Ectodermal cell (in vitro differentiated cells): Measurements from ENCODE around the gene CSTF1.

Experiments used
- H3K27ac ChIP-seq: 2 replicates; pipeline ENCODE4 v1.7.0; 2013; ENCODE audit warnings: mild to moderate bottlenecking, low read depth, low read length; ENCODE audit not compliant: insufficient read depth, poor library complexity, severe bottlenecking
- H3K27me3 ChIP-seq: 2 replicates; pipeline ENCODE4 v1.7.0; 2013; ENCODE audit warnings: mild to moderate bottlenecking, low read length; ENCODE audit not compliant: insufficient read depth, control insufficient read depth, poor library complexity, severe bottlenecking
- H3K36me3 ChIP-seq: one replicate; pipeline ENCODE4 v1.7.0; 2013; ENCODE audit warnings: low read length; ENCODE audit not compliant: control insufficient read depth, insufficient read depth
- H3K4me1 ChIP-seq: one replicate; pipeline ENCODE4 v1.7.0; 2013; ENCODE audit warnings: low read length; ENCODE audit not compliant: control insufficient read depth, insufficient read depth
- H3K4me3 ChIP-seq: 2 replicates; pipeline ENCODE4 v1.7.0; 2013; ENCODE audit warnings: low read depth, low read length, control low read depth; ENCODE audit not compliant: insufficient read depth
- H3K9me3 ChIP-seq: 2 replicates; pipeline ENCODE4 v1.7.0; 2013; ENCODE audit warnings: mild to moderate bottlenecking, low read length, moderate library complexity; ENCODE audit not compliant: control insufficient read depth
- WGBS, 2 experiments: methylation state at CpG; one replicate each; pipeline ENCODE4 v1.1.7; 2013; ENCODE audit warnings: missing lambda C conversion rate in 2 of 2; 5-methylcytosine and 5-hydroxymethylcytosine counted together

The CSTF1 gene

GRCh38 chr20:56368351-56369134, 23.9 kb upstream of the CSTF1 start:
- WGBS, 2 experiments: 88 to 94% methylated on average over 5 to 6 of the region's 6 CpGs
- Histone ChIP-seq H3K27me3 (no peaks in the 10 kb centered on the region), H3K4me3 (no peak overlapping the region)

GRCh38 chr20:56369179-56369578, 23.3 kb upstream of the CSTF1 start:
- 90 to 95% methylated on average over 1 to 2 of the region's 4 CpGs for WGBS, 2 experiments
- no peaks in the 10 kb centered on the region for H3K27me3 ChIP-seq
- no peak overlapping the region for H3K4me3 ChIP-seq
- no peaks in the 10 kb centered on the region for H3K9me3 ChIP-seq
- H3K4me1 ChIP-seq: no peaks in the 10 kb centered on the region
- no peak overlapping the region for H3K27ac ChIP-seq
- peaks cover 20% of the 10 kb centered on the region for H3K36me3 ChIP-seq

More at GRCh38 chr20:56368351-56369134, 23.9 kb upstream of the CSTF1 start:
- no peaks in the 10 kb centered on the region for H3K4me1 ChIP-seq
- H3K36me3 ChIP-seq: peaks cover 20% of the 10 kb centered on the region
- no peak overlapping the region for H3K27ac ChIP-seq
- no peaks in the 10 kb centered on the region for H3K9me3 ChIP-seq

DNA sequence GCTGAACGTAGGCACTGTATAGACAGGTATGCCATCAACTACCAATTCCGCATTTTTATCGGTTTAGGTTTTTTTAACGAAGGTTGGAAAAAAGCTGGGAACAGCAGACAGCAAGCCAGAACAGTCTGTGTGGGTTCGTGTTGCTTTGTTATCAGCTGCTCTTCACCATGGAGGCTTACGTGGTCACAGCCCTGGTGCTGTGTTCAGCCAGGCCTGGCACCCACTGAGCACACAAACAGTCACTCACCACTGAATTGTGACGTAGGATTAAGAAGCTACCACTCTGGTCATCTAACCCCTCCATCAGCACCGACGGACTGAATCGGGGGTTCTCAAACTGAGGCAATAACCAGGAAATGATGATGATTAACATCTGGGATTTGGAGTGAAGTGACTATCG, 20.5 kb upstream of the CSTF1 start:
- H3K27me3 ChIP-seq: no peaks in the 10 kb centered on the region
- H3K27ac ChIP-seq: no peak overlapping the region
- no peaks in the 10 kb centered on the region for H3K9me3 ChIP-seq
- H3K36me3 ChIP-seq: peaks cover 32% of the 10 kb centered on the region
- WGBS, 2 experiments: 96 to 97% methylated on average over 9 to 11 of the region's 11 CpGs
- H3K4me3 ChIP-seq: no peak overlapping the region
- no peaks in the 10 kb centered on the region for H3K4me1 ChIP-seq

- no peak overlapping the region for H3K27ac ChIP-seq
- no peaks in the 10 kb centered on the region for H3K9me3 ChIP-seq
- peaks cover 35% of the 10 kb centered on the region for H3K36me3 ChIP-seq
- H3K27me3 ChIP-seq: no peaks in the 10 kb centered on the region
- 91 to 94% methylated on average over 1 of the region's 1 CpG for WGBS, 2 experiments
- no peaks in the 10 kb centered on the region for H3K4me1 ChIP-seq
- H3K4me3 ChIP-seq: no peak overlapping the region
Observed at GRCh38 chr20:56372850-56373249, 19.6 kb upstream of the CSTF1 start.

DNA sequence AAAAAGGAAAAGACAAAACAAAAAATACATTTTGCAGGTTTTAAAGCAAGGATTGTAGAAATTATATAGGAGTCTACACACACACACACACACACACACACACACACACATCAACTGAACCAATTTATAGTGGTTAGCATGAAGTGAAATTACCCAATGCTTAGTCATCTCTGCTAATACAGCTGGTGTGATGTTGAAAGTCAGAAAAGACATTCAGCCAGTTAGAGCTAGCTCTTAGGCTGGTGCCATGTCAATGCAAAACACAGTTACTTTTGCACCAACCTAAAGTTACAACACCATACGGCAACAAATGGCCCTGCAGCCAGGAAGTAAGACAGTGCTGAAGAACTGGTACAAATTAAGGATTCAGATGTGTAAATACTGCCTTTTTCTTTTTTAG, 18.5 kb upstream of the CSTF1 start:
- H3K27me3 ChIP-seq: no peaks in the 10 kb centered on the region
- H3K4me1 ChIP-seq: no peaks in the 10 kb centered on the region
- 89 to 100% methylated on average over 1 of the region's 1 CpG for WGBS, 2 experiments
- H3K4me3 ChIP-seq: no peak overlapping the region
- no peaks in the 10 kb centered on the region for H3K9me3 ChIP-seq
- H3K27ac ChIP-seq: no peak overlapping the region
- peaks cover 45% of the 10 kb centered on the region for H3K36me3 ChIP-seq

GRCh38 chr20:56376331-56376730, 16.1 kb upstream of the CSTF1 start:
- H3K9me3 ChIP-seq: no peaks in the 10 kb centered on the region
- H3K36me3 ChIP-seq: peaks cover 39% of the 10 kb centered on the region
- no peak overlapping the region for H3K27ac ChIP-seq
- no peak overlapping the region for H3K4me3 ChIP-seq
- 78 to 93% methylated on average over 2 of the region's 2 CpGs for WGBS, 2 experiments
- H3K4me1 ChIP-seq: no peaks in the 10 kb centered on the region
- no peaks in the 10 kb centered on the region for H3K27me3 ChIP-seq

DNA sequence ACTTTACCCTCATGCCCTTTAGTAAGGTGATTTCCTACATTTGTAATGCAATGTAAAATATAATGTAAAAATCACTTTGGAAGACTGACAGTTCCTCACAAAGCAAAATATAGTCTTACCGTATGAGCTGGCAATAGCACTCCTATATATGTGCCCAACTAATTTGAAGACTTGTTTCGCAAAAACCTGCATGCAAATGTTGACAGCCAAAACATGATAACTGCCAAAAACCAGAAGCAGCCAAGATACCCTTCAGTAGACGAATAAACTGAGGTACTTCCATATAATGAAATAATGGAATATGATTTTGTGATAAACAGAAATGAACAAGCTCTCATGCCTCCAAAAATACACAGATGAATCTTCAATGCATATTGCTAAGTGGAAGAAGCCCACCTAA, 14.1 kb upstream of the CSTF1 start:
- H3K4me1 ChIP-seq: no peaks in the 10 kb centered on the region
- no peaks in the 10 kb centered on the region for H3K27me3 ChIP-seq
- H3K4me3 ChIP-seq: no peak overlapping the region
- peaks cover 46% of the 10 kb centered on the region for H3K36me3 ChIP-seq
- no peak overlapping the region for H3K27ac ChIP-seq
- 95 to 98% methylated on average over 3 of the region's 3 CpGs for WGBS, 2 experiments
- no peaks in the 10 kb centered on the region for H3K9me3 ChIP-seq

DNA sequence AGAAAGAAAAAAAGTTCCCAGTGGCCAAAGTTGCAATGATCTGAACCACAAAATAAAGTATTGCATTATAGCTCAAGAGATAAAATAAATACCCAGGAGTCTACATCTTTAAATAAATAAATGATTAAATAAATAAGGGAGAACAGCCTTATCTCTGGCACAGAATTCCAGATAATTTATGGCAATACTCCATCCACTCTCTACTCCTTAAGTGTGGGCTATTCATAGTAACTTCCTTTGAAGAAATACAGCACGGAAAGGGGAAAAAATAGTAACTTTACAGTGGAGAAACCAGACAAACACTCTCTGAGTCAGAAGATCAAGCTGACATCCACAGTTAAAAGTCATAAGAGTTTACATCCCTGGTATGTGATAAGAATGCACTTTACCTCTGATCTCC, 12.1 kb upstream of the CSTF1 start:
- Histone ChIP-seq H3K27ac (no peak overlapping the region), H3K9me3 (no peaks in the 10 kb centered on the region), H3K4me1 (no peaks in the 10 kb centered on the region), H3K36me3 (peaks cover 51% of the 10 kb centered on the region), H3K4me3 (no peak overlapping the region), H3K27me3 (no peaks in the 10 kb centered on the region)
- WGBS, 2 experiments: 96 to 100% methylated on average over 1 of the region's 1 CpG

DNA sequence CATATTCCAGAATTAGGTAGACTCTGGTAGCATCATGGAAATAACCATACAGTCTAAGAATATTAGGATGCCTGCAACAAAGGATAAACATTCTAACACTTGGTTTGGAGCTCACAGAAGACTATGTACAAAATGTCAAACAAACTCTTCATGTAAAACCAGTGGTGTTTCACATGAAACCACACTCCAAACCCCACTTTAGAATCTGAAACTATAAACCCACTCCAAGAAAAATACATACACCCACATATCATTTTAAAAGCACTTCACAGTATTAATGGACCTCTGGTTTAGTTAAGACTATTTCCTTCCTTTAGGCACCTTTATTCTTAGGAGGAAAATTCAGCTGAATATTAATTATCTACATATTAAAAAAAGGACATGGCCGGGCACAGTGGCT, 10.9 kb upstream of the CSTF1 start:
- H3K36me3 ChIP-seq: peaks cover 56% of the 10 kb centered on the region
- no peak overlapping the region for H3K27ac ChIP-seq
- H3K4me1 ChIP-seq: no peaks in the 10 kb centered on the region
- no peaks in the 10 kb centered on the region for H3K27me3 ChIP-seq
- no peak overlapping the region for H3K4me3 ChIP-seq
- 87 to 91% methylated on average over 1 of the region's 1 CpG for WGBS, 2 experiments
- H3K9me3 ChIP-seq: no peaks in the 10 kb centered on the region

DNA sequence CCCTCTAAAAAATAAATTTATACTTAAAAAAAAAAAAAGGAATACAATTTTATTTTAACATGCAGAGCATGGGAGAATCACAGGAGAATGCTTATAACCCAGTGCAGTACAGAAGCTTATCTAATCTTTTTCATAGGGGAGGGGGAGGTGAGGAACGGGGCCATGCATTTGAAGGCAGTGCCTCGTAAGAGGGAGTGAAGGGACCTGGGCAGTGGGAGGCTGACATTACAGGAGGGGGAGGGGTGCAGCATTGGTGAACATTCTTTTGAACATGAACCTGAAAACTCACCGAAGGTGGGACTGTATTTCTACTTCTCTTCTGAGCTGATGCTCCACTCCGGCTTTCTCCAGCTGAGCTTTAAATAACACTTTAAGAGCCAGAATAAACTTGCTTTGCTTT, 9.7 kb upstream of the CSTF1 start:
- no peak overlapping the region for H3K4me3 ChIP-seq

More for the DNA sequence above, 9.7 kb upstream of the CSTF1 start:
- Histone ChIP-seq H3K4me1 (no peaks in the 10 kb centered on the region), H3K27me3 (no peaks in the 10 kb centered on the region), H3K27ac (no peak overlapping the region), H3K9me3 (no peaks in the 10 kb centered on the region), H3K36me3 (peaks cover 58% of the 10 kb centered on the region)
- WGBS, 2 experiments: 90 to 93% methylated on average over 4 of the region's 4 CpGs
